MCF 10A (cell line): ENCODE results near the gene STXBP1. TPM values are rescaled to one million over a fixed set of nuclear protein-coding genes. Genes with fewer than 3 reads are reported as not detected.
"Not testable (repeated sequence)": the region's sequence is repeated elsewhere in the genome, so short reads cannot be mapped to it uniquely, and the experiment has no call there.

Experiments used
- BruUV-seq: library from RNA; stranded (reverse); fragments of 400-500 nt; replicated peaks from 2 replicates; lab custom pipeline; 2021; lab: Mats Ljungman, UMichigan
- CTCF ChIA-PET: fragments of 300-600 bp; sonication (Branson Sonifier 250); formaldehyde crosslinking; extraction: SDS; loops from one replicate; lab custom pipeline; 2021; ENCODE audit warnings: antibody characterized with exemption, inconsistent platforms; lab: Yijun Ruan, JAX
- POLR2A ChIA-PET: fragments of 300-600, 350-650 bp; sonication (Branson Sonifier 250); formaldehyde crosslinking; extraction: SDS; loops from one replicate; lab custom pipeline; 2020; ENCODE audit warnings: antibody characterized with exemption, inconsistent platforms; lab: Yijun Ruan, JAX
- DNase-seq: peaks from one replicate; pipeline ENCODE4 v3.0.0-alpha.2; 2018; ENCODE audit not compliant: unreplicated experiment
- H3K27ac Mint-ChIP-seq: one replicate; pipeline ENCODE4 v1.8.0; 2022; ENCODE audit warnings: mild to moderate bottlenecking, low read depth, mixed read lengths; ENCODE audit not compliant: unreplicated experiment
- H3K27me3 Mint-ChIP-seq: one replicate; pipeline ENCODE4 v1.8.0; 2022; ENCODE audit warnings: mixed read lengths; ENCODE audit not compliant: insufficient read depth, unreplicated experiment
- H3K36me3 Mint-ChIP-seq: one replicate; pipeline ENCODE4 v1.8.0; 2022; ENCODE audit warnings: mild to moderate bottlenecking, moderate library complexity, mixed read lengths; ENCODE audit not compliant: insufficient read depth, unreplicated experiment
- H3K4me1 Mint-ChIP-seq: one replicate; pipeline ENCODE4 v1.8.0; 2022; ENCODE audit warnings: mixed read lengths; ENCODE audit not compliant: insufficient read depth, unreplicated experiment
- H3K4me3 Mint-ChIP-seq: one replicate; pipeline ENCODE4 v1.8.0; 2022; ENCODE audit warnings: mild to moderate bottlenecking, moderate library complexity, mixed read lengths; ENCODE audit not compliant: unreplicated experiment
- H3K9me3 Mint-ChIP-seq: one replicate; pipeline ENCODE4 v1.8.0; 2022; ENCODE audit warnings: mixed read lengths; ENCODE audit not compliant: unreplicated experiment
- intact Hi-C: fragments of 100-400 bp; cut with micrococcal nuclease; formaldehyde crosslinking; loops from 2 replicates; pipeline ENCODE4 v1.14.1; 2022
- total RNA-seq: library from RNA; stranded (reverse); gene quantifications from 2 replicates; pipeline ENCODE4 v1.2.3, GENCODE V29; 2022
- TF ChIP-seq, protein P1 (sequence below): fragments of 200-600 bp; IDR thresholded peaks from one replicate; pipeline ENCODE4 v1.8.0; 2022; ENCODE audit warnings: antibody characterized with exemption, mild to moderate bottlenecking; ENCODE audit not compliant: unreplicated experiment

Gene STXBP1
- total RNA-seq, 1 experiment from 2014 or later = 20.0 TPM

DNA sequence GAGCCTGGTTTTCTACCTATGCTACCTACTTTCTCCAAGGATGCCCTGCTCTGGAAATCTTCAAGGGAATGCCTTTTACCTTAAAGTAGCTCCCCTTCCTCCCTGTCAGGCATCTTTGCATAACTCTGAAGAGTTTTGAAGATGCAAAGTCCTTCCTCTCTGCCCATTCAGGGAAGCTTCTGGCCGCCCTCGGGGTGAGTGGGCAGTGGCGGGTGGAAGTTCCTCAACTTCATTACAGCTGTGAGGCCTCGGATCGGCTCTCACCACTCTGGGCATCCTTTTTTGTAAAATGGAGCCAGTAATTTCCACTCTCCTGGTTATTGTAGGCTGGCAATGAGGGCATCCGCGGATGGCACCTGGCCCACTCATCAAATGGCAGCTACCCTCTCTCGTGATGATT is 31.7 kb upstream of the STXBP1 start:
- Mint-ChIP-seq H3K9me3 (no peaks in the 10 kb centered on the region), H3K27ac (no peak overlapping the region), H3K36me3 (peaks cover 31% of the 10 kb centered on the region), H3K4me1 (peaks cover 32% of the 10 kb centered on the region), H3K4me3 (no peak overlapping the region), H3K27me3 (no peaks in the 10 kb centered on the region)
- BruUV-seq = no TSS peak
- TF ChIP-seq, protein P1, sequence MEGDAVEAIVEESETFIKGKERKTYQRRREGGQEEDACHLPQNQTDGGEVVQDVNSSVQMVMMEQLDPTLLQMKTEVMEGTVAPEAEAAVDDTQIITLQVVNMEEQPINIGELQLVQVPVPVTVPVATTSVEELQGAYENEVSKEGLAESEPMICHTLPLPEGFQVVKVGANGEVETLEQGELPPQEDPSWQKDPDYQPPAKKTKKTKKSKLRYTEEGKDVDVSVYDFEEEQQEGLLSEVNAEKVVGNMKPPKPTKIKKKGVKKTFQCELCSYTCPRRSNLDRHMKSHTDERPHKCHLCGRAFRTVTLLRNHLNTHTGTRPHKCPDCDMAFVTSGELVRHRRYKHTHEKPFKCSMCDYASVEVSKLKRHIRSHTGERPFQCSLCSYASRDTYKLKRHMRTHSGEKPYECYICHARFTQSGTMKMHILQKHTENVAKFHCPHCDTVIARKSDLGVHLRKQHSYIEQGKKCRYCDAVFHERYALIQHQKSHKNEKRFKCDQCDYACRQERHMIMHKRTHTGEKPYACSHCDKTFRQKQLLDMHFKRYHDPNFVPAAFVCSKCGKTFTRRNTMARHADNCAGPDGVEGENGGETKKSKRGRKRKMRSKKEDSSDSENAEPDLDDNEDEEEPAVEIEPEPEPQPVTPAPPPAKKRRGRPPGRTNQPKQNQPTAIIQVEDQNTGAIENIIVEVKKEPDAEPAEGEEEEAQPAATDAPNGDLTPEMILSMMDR = no peak
- intact Hi-C loops = loop anchor here (10.0 kb wide), 1 partner anchor 156 kb away; the partner anchor contains the start of gene ZNF79
- DNase-seq = no peak
- POLR2A ChIA-PET = interaction anchor here (0.6 to 3.9 kb wide), 4 partner anchors 8 to 1064 kb away, joined by 4 to 47 read pairs (median 14); a partner anchor contains a TSS
- CTCF ChIA-PET = interaction anchor here (0.7 to 1.5 kb wide), 5 partner anchors 9 to 154 kb away, joined by 3 to 6 read pairs (median 4); no protein-coding TSS in a partner anchor

DNA sequence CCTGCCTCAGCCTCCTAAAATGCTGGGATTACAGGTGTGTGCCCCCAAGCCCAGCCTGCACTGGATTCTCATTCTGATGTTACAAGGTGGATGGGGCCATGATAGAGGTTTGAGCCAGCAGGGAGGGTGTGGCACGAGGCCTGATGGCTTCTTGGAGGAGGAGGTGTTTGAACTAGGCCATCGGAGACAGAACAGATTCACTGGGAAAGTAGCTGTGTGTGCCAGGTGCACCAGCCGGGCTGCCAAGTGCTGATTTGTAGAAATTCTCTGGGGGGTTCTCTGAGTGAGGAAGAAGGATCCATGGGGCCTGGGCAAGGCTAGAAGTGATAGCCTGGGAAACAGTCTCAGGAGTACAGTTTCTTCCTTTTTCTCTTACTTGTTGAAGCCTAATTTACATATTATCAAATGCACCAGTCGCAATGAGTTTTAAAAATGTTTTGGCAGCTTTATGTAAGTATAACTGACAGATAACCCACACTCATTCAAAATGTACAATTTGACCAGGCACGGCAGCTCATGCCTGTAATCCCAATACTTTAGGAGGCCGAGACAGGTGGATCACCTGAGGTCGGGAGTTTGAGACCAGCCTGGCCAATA is 31.1 kb upstream of the STXBP1 start:
- Mint-ChIP-seq H3K27ac (no peak overlapping the region), H3K36me3 (peaks cover 31% of the 10 kb centered on the region), H3K27me3 (no peaks in the 10 kb centered on the region), H3K4me1 (peaks cover 34% of the 10 kb centered on the region), H3K4me3 (no peak overlapping the region), H3K9me3 (no peaks in the 10 kb centered on the region)
- TF ChIP-seq, protein P1 = no peak
- ChIA-PET CTCF (interaction anchor here (0.6 to 1.5 kb wide), 5 partner anchors 11 to 154 kb away, joined by 3 to 6 read pairs (median 3); no protein-coding TSS in a partner anchor), POLR2A (interaction anchor here (0.6 to 3.9 kb wide), 4 partner anchors 9 to 1064 kb away, joined by 4 to 47 read pairs (median 14); a partner anchor contains a TSS)
- BruUV-seq = no TSS peak
- intact Hi-C loops = loop anchor here (10.0 kb wide), 1 partner anchor 156 kb away; the partner anchor contains the start of gene ZNF79
- DNase-seq = no peak

DNA sequence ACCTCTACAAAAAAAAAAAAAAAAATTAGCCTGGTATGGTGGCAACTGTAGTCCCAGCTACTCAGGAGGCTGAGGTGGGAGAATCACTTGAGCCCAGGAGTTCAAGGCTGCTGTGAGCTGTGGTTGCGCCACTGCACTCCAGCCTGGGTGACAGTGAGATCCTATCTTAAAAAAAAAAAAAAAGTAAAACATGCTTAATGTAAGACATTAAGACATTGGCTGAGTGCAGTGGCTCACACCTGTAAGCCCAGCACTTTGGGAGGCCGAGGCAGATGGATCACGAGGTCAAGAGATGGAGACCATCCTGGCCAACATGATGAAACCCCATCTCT is 27.6 kb upstream of the STXBP1 start:
- ChIA-PET POLR2A (interaction anchor here (0.6 to 4.0 kb wide), 20 partner anchors 9 to 508 kb away, joined by 3 to 58 read pairs (median 5); partner anchors contain the start of genes LRSAM1 and RPL12), CTCF (interaction anchor here (0.7 to 8.0 kb wide), 14 partner anchors 8 to 286 kb away, joined by 3 to 69 read pairs (median 5); no protein-coding TSS in a partner anchor)
- not testable (repeated sequence) for DNase-seq, H3K27me3 Mint-ChIP-seq, BruUV-seq, H3K9me3 Mint-ChIP-seq, H3K4me3 Mint-ChIP-seq
- peak overlapping the region; percentile 34 for H3K27ac Mint-ChIP-seq
- intact Hi-C loops = loop anchor here (2.0 to 10.0 kb wide), 2 partner anchors 18 to 160 kb away; partner anchors contain the start of gene ZNF79
- H3K4me1 Mint-ChIP-seq = peaks cover 27% of the 10 kb centered on the region
- H3K36me3 Mint-ChIP-seq = peaks cover 26% of the 10 kb centered on the region

DNA sequence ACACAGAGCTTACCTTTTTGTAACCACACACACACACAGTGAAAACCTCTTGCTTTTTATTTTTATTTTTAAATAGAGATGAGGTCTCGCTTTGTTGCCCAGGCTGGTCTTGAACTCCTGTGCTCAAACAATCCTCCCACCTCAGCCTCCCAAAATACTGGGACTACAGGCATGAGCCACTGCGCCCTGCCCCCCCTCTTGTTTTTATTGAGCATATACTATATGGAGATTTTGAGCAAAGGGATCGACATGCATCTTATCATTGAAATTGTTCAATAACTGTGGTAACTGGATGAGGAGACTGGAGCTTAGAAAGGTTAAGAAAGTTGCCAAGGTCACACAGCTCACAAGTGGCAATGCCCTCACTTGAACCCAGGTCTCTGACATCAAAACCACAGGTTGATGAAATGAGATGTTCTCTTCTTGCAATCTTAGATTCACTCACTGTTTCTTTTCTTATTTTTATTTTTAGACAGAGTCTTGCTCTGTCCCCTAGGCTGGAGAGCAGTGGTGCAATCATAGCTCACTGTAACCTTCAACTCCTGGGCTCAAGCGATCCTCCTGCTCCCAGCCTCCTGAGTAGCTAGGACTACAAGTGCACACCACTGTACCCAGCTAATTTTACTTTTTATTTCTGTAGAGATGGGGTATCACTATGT is 26.8 kb upstream of the STXBP1 start:
- peak; percentile 14 for DNase-seq
- Mint-ChIP-seq H3K27me3 (no peaks in the 10 kb centered on the region), H3K4me3 (no peak overlapping the region), H3K9me3 (no peaks in the 10 kb centered on the region), H3K36me3 (peaks cover 18% of the 10 kb centered on the region), H3K27ac (no peak overlapping the region), H3K4me1 (peaks cover 27% of the 10 kb centered on the region)
- intact Hi-C loops = loop anchor here (2.0 to 10.0 kb wide), 3 partner anchors 18 to 643 kb away; partner anchors contain the start of gene ZNF79
- ChIA-PET POLR2A (interaction anchor here (0.7 to 4.0 kb wide), 14 partner anchors 10 to 268 kb away, joined by 3 to 58 read pairs (median 7); partner anchors contain the start of genes LRSAM1, PTRH1, RPL12 and TTC16), CTCF (interaction anchor here (0.6 to 8.0 kb wide), 31 partner anchors 8 to 449 kb away, joined by 3 to 69 read pairs (median 4); partner anchors contain the start of gene TOR2A)
- no TSS peak for BruUV-seq
- TF ChIP-seq, protein P1 = no peak
